ENCODE results near the gene GJB4. TPM values are rescaled to one million over a fixed set of nuclear protein-coding genes. Genes with fewer than 3 reads are reported as not detected.

The GJB4 gene
- polyA plus RNA-seq, 3 donors = not detected

GRCh38 chr1:34787461-34788420 lies 28.2 kb downstream of the GJB4 start:
- H3K4me3 Mint-ChIP-seq = no peak overlapping the region
- Histone ChIP-seq H3K4me3 (replicated peaks in 1 of 3; ENCODE audit: low read depth in 2 of 3, low read length in 3 of 3) (no peak overlapping the region), H3K27me3 (ENCODE audit: control insufficient read depth in 2 of 2, insufficient read depth in 2 of 2, low read length in 2 of 2) (peaks cover 6 to 18% of the 10 kb centered on the region in 2 donors), H3K79me2 (ENCODE audit: insufficient read depth, low read length) (no peaks in the 10 kb centered on the region), H3K36me3 (replicated peaks in 1 of 2; ENCODE audit: control insufficient read depth in 1 of 2, insufficient read depth in 2 of 2, low read length in 2 of 2) (no peaks in the 10 kb centered on the region), H3K9me3 (replicated peaks in 1 of 2; ENCODE audit: control insufficient read depth in 1 of 2, insufficient read depth in 1 of 2, low read length in 2 of 2) (no peaks in the 10 kb centered on the region), H3K4me2 (replicated peaks; ENCODE audit: extremely low read depth, low read length, poor library complexity, severe bottlenecking) (no peak overlapping the region), H4K20me1 (ENCODE audit: insufficient read depth, low read length) (no peaks in the 10 kb centered on the region), H3K27ac (ENCODE audit: low read depth in 1 of 2, low read length in 2 of 2) (no peak overlapping the region), H2AFZ (ENCODE audit: insufficient read depth, low read depth, low read length, poor library complexity, severe bottlenecking) (no peak overlapping the region), H3K4me1 (ENCODE audit: control insufficient read depth in 1 of 2, insufficient read depth in 2 of 2, low read length in 2 of 2) (no peaks in the 10 kb centered on the region), H3K9ac (ENCODE audit: insufficient read depth, low read length, poor library complexity, severe bottlenecking) (no peak overlapping the region)
- H3K4me1 Mint-ChIP-seq = no peaks in the 10 kb centered on the region
- H3K9me3 Mint-ChIP-seq = peaks cover 0 to 10% (median 7%) of the 10 kb centered on the region in 7 donors
- no peak for TF ChIP-seq CTCF (IDR thresholded peaks at IDR 0.05)
- H3K27ac Mint-ChIP-seq = no peak overlapping the region
- WGBS (ENCODE audit: insufficient coverage) = 56% methylated on average over 6 of the region's 9 CpGs
- DNase-seq = no peak
- intact Hi-C loops (cut with micrococcal nuclease) = loop anchor here in 1 of 2 donors (2.0 to 5.0 kb wide), 2 partner anchors 65 to 510 kb away; no protein-coding TSS in a partner anchor
- no peaks in the 10 kb centered on the region for H3K36me3 Mint-ChIP-seq
- H3K27me3 Mint-ChIP-seq (ENCODE audit: low read depth in 3 of 3) = peaks cover 21 to 34% (median 23%) of the 10 kb centered on the region in 3 donors

GRCh38 chr1:34790985-34791384 lies 31.4 kb downstream of the GJB4 start:
- no peaks in the 10 kb centered on the region for H3K9me3 ChIP-seq (replicated peaks in 1 of 2; ENCODE audit: control insufficient read depth in 1 of 2, insufficient read depth in 1 of 2, low read length in 2 of 2)
- no peaks in the 10 kb centered on the region for H3K36me3 ChIP-seq (replicated peaks in 1 of 2; ENCODE audit: control insufficient read depth in 1 of 2, insufficient read depth in 2 of 2, low read length in 2 of 2)
- 94% methylated on average over 5 of the region's 6 CpGs for WGBS (ENCODE audit: insufficient coverage)
- Mint-ChIP-seq H3K4me1 (no peaks in the 10 kb centered on the region), H3K9me3 (peaks cover 0 to 10% (median 8%) of the 10 kb centered on the region in 7 donors), H3K27me3 (ENCODE audit: low read depth in 3 of 3) (peaks cover 24 to 36% (median 28%) of the 10 kb centered on the region in 3 donors), H3K27ac (no peak overlapping the region), H3K36me3 (no peaks in the 10 kb centered on the region), H3K4me3 (no peak overlapping the region)
- H3K27me3 ChIP-seq (ENCODE audit: control insufficient read depth in 2 of 2, insufficient read depth in 2 of 2, low read length in 2 of 2) = peaks cover 8 to 22% of the 10 kb centered on the region in 2 donors
- H3K4me2 ChIP-seq (replicated peaks; ENCODE audit: extremely low read depth, low read length, poor library complexity, severe bottlenecking) = no peak overlapping the region
- no peak for DNase-seq
- H3K27ac ChIP-seq (ENCODE audit: low read depth in 1 of 2, low read length in 2 of 2) = no peak overlapping the region
- H3K4me1 ChIP-seq (ENCODE audit: control insufficient read depth in 1 of 2, insufficient read depth in 2 of 2, low read length in 2 of 2) = no peaks in the 10 kb centered on the region
- intact Hi-C loops (cut with micrococcal nuclease) = no loop called here
- H4K20me1 ChIP-seq (ENCODE audit: insufficient read depth, low read length) = no peaks in the 10 kb centered on the region
- no peak overlapping the region for H2AFZ ChIP-seq (ENCODE audit: insufficient read depth, low read depth, low read length, poor library complexity, severe bottlenecking)
- H3K79me2 ChIP-seq (ENCODE audit: insufficient read depth, low read length) = no peaks in the 10 kb centered on the region
- H3K4me3 ChIP-seq (replicated peaks in 1 of 3; ENCODE audit: low read depth in 2 of 3, low read length in 3 of 3) = no peak overlapping the region
- no peak overlapping the region for H3K9ac ChIP-seq (ENCODE audit: insufficient read depth, low read length, poor library complexity, severe bottlenecking)
- no peak for TF ChIP-seq CTCF (IDR thresholded peaks at IDR 0.05)

Measured in CD14-positive monocyte (primary cell).